NCI-H2171 treated with DMSO at 0.1 percent for 48 hours (cell line): ENCODE data around the gene AP3S1.
"Not testable (repeated sequence)": the region's sequence is repeated elsewhere in the genome, so short reads cannot be mapped to it uniquely, and the experiment has no call there.

Experiments
- DNase-seq: peaks from one replicate; lab custom pipeline; 2025; lab: John Stamatoyannopoulos, UW

Gene AP3S1

GRCh38 chr5:115873392-115873791 is 31.7 kb downstream of the AP3S1 start:
- peak; percentile 31 for DNase-seq

- no peak for DNase-seq
These were observed 33.7 kb downstream of the AP3S1 start for GRCh38 chr5:115875447-115875846.

- not testable (repeated sequence) for DNase-seq
These were observed 35.6 kb downstream of the AP3S1 start for GRCh38 chr5:115877342-115877741.

- DNase-seq = not testable (repeated sequence)
These were observed 40.7 kb downstream of the AP3S1 start for GRCh38 chr5:115882434-115882833.

- DNase-seq = no peak
These were observed 43.0 kb downstream of the AP3S1 start for GRCh38 chr5:115884704-115885103.

GRCh38 chr5:115885208-115885607 is 43.5 kb downstream of the AP3S1 start:
- DNase-seq = not testable (repeated sequence)

GRCh38 chr5:115888027-115888426 is 46.3 kb downstream of the AP3S1 start:
- peak; percentile 11 for DNase-seq

- no peak for DNase-seq
These were observed 50.3 kb downstream of the AP3S1 start for GRCh38 chr5:115892021-115892420.

GRCh38 chr5:115894342-115894741 is 52.6 kb downstream of the AP3S1 start:
- DNase-seq = no peak

GRCh38 chr5:115895821-115896220 is 54.1 kb downstream of the AP3S1 start:
- DNase-seq = no peak

- DNase-seq = no peak
These were observed 56.9 kb downstream of the AP3S1 start for GRCh38 chr5:115898656-115899055.

GRCh38 chr5:115907177-115907576 is 65.4 kb downstream of the AP3S1 start:
- no peak for DNase-seq

- not testable (repeated sequence) for DNase-seq
These were observed 72.1 kb downstream of the AP3S1 start for GRCh38 chr5:115913623-115914400.

- no peak for DNase-seq
These were observed 78.5 kb downstream of the AP3S1 start for GRCh38 chr5:115920171-115920725.

GRCh38 chr5:115928578-115929407 is 87.1 kb downstream of the AP3S1 start:
- DNase-seq = not testable (repeated sequence)

- not testable (repeated sequence) for DNase-seq
These were observed 88.4 kb downstream of the AP3S1 start for GRCh38 chr5:115930171-115930570.

- no peak for DNase-seq
These were observed 89.0 kb downstream of the AP3S1 start for GRCh38 chr5:115930630-115931337.

- DNase-seq = no peak
These were observed 91.3 kb downstream of the AP3S1 start for GRCh38 chr5:115932991-115933390.

- DNase-seq = no peak
These were observed 92.7 kb downstream of the AP3S1 start for GRCh38 chr5:115934388-115934974.

- DNase-seq = no peak
These were observed 94.3 kb downstream of the AP3S1 start for GRCh38 chr5:115936031-115936430.

GRCh38 chr5:115939059-115939458 is 97.3 kb downstream of the AP3S1 start:
- DNase-seq = no peak
